Right renal pelvis (tissue), 4 donors: ENCODE results near the gene EPB41L4B. TPM values are rescaled to one million over a fixed set of nuclear protein-coding genes. Genes with fewer than 3 reads are reported as not detected.

ENCODE experiments used
- DNase-seq, 4 donors: peaks; one replicate each; pipeline ENCODE4 v3.0.0-alpha.2; 2013; ENCODE audit warnings: low read depth in 4 of 4, low spot score in 3 of 4, missing footprints in 1 of 4
- polyA plus RNA-seq, 4 donors: library from polyadenylated mRNA; unstranded; fragments of 120-200 nt; gene quantifications; one replicate each; pipeline ENCODE4 v1.2.1, GENCODE V29; 2013; ENCODE audit not compliant: insufficient read length in 4 of 4

Gene EPB41L4B
- polyA plus RNA-seq, 4 donors = 13.8 to 20.5 (median 16.7) TPM

DNA sequence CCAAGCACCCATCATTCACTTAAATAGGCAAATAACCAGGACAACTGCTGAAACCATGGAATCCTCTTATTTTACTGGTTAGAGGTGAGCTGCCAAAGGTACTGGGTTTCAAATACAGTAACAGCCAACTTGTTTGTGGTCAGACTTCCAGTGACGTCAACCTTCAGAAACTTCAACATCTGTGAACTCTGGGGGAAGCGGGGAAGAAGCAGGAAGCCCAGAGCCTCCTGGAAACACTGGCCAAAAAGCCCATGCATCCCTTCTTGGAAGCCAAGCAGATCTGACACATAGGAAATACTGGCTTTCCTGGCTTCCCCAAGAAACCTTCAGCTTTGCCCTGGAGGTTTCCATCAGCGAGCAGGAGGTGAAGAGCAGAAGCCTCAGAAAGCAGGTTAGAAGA is 148.9 kb downstream of the EPB41L4B start:
- no peak for DNase-seq

GRCh38 chr9:109168170-109168569 is 152.7 kb downstream of the EPB41L4B start:
- DNase-seq = no peak

- no peak for DNase-seq
Measured at GRCh38 chr9:109167716-109168115, 153.1 kb downstream of the EPB41L4B start.

DNA sequence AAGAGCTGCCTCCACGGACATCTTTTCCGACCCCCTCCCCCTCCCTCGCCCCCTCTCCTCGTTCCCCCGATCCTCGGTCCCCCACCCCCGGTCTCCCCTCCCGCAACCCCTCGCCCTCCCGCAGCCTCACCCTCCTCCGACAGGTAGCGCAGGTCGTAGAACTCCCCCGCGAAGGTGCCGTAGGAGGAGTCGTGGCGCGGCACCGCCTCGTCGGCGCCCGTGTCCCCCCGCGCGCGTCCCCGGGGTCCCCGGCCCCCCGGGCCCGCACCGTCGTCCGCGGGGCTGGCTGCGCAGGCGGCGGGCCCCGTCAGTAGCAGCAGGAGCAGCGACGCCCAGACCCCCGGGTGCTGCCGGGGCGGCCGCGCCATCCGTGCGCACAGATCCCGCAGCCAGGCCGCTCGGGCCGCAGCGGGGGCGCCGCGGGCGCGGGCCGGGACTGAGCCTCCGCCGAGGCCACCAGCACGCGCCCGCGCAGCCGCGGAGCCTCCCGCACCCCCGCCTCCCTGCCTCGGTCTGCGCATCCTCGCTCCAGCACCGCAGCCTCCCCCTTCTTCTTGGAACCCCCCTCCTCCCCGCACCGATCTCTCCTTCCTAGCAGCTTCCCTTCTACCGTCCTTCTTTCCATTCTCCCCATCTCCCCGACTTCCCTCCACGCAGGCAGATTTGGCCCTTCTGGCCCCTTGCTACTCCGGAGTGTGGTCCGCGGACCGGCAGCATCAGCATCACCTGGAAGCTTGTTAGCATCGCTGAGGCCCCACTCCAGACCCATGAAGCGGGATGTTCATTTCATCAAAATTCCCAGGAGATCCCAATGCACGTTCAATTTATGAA is 153.9 kb downstream of the EPB41L4B start, which contains the start of gene FRRS1L:
FRRS1L (minus strand) TSS at position 479 of the 831 bp plus-strand sequence; CDS start at position 368, 111 bp downstream.
- DNase-seq = peak in 1 of 4 donors; percentile 16

GRCh38 chr9:109166171-109166770 is 154.6 kb downstream of the EPB41L4B start:
- no peak for DNase-seq

DNA sequence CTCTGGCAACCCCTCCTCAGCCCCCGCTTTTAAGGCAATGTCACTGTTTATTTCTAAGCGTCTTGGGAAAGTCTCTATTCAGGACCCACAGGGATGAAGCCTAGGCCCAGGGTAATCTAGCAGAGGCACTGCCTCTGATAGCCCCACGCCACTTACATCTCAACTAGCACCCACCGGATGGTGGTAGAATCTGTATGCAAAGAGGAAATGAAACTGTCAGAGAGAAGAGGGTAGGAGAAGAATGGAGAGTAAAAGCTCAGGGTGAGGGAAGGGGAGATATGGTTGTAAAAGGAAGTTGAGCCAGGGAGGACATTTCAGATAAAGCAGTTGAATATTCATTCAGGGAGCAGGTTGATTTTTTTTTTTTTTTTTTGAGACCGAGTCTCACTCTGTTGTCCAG is 156.8 kb downstream of the EPB41L4B start:
- no peak for DNase-seq

DNA sequence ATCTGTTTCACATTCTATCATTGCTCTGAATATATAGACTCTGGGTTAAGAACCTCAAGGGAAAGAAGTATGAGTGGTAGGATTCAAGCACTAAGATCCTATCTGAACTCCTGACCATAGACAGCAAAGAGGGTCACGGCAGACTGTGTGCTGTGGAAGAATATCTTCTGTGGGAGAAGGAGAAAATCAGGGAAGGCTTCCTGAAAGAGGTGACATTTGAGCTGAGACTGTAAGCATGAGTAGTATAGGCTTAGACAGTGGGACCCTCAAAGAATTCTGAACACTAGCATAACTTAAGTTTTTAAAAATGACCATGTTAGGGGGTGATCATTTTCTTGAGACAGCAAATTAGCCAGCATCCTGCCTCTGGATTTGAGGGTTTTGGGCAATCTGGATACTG is 157.7 kb downstream of the EPB41L4B start:
- no peak for DNase-seq

- no peak for DNase-seq
Measured at GRCh38 chr9:109162677-109163076, 158.2 kb downstream of the EPB41L4B start.

DNA sequence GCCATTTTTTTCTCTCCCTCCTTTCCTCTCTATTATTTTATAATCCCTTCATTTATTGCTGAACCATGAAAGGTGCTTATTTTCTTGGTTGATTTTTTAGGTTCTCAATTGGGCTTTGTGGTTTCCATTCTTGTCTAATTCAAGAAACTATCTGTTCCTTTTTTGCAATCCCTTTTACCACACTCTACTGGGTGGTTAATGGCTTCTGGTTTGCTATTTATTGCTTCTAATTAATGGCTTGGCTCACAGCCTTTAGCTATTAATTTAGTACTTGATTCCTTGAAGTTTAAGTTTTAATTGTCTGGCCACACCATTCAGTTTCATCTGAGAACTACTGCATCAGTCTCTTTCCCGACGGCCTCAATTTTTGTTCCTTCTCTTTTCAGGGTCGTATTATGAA is 159.4 kb downstream of the EPB41L4B start:
- DNase-seq = no peak

- no peak for DNase-seq
Measured at GRCh38 chr9:109159583-109159982, 161.3 kb downstream of the EPB41L4B start.

DNA sequence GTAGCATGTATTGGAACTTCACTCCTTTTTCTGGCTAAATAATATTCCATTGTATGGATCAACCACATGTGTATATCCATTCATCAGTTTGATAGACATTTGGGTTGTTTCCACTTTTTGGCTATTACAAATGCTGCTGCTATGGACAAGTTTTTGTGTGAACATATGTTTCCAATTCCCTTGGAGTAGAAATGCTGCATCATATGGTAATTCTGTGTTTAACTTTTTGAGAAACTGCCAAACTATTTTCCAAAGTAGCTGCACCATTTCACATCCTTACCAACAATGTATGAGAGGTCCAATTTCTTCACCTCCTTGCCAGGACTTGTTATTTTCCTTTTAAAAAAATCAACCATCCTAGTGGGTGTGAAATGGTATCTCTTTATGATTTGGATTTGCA is 162.2 kb downstream of the EPB41L4B start:
- DNase-seq = no peak

GRCh38 chr9:109156708-109157107 is 164.2 kb downstream of the EPB41L4B start:
- DNase-seq = no peak

GRCh38 chr9:109150925-109151545 is 169.8 kb downstream of the EPB41L4B start:
- DNase-seq = no peak

- no peak for DNase-seq
Measured at GRCh38 chr9:109149722-109150121, 171.1 kb downstream of the EPB41L4B start.

DNA sequence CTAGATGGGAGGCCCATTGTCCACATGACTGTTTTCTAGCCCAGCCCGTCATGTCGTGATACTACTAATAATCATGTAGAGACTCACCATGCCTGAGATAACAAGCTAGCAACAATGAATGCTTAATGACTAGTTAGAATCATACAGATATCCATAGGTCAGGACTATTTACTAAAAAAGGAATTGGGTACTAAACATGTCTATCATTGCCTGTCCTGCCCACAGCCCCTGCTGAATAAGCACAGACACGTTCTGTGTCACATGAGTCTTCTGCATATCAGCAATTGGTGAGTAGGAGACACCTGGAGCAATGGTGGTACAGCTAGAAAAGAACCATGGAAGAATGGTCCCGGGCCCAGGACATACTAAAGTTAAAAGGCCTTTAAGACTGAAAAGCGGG is 171.8 kb downstream of the EPB41L4B start:
- no peak for DNase-seq

DNA sequence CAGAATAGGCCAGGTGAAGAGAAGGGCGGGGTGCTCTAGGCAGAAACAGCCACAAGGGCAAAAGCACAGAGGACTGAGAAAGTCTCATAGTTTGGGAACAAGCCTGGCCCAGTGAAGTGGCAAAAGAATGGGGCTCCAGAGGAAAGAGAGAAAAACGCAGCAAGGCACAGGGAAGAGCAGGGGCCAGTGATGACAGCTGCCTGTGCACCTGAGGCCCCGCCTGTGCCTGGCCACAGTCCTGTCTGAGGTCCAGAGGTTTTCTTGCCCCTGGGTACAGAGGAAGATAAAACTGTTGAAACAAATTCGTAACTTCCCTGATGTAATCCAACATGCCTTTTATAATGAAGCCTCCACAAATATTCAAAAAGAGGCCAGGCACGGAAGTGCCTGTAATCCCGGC is 175.8 kb downstream of the EPB41L4B start:
- no peak for DNase-seq

DNA sequence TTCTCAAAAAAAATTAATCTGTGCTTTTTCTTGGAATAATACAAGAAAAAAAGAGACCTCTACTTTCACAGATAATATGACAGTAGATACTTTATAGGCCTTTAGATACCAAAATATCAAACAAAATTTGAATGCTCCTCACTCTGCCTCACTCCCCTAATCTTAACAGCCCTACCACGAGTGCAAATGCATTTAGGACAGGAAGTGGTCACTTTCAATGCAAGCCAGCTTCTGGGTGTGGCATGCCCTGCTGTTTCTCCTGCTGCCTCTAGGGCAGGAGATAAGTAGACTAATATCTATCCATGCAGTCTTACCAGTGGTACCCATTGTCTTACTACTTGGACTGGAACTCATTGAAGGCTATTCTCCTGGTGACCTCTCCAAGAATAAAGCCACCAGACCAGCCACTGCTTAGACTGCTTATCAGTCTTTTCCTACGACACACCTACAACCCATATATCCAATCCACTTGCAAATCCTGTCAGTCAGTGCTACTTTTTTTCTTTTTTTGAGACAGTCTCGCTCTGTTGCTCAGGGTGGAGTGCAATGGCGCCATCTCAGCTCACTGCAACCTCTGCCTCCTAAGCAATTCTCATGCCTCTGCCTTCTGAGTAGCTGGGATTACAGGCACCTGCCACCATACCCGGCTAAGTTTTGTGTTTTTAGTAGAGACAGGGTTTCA is 176.8 kb downstream of the EPB41L4B start:
- no peak for DNase-seq

DNA sequence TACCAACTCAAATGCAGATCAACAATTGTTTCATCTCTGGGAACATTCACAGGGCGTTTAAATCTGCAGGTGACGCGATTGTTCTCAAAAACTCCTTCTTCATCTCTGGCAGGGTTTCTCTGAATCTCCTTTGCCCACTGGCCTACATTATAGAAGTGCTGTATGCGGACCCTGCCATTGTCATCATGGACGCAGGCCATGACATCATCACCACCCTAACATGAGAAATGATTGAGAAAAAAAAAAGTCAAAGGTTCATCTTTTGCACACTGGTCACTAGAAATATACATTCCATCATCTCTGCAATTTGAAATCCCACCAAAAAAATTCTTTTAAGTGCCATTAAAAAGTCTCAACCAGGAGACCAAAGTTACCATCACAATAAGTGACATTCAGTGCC is 179.5 kb downstream of the EPB41L4B start:
- DNase-seq = no peak

DNA sequence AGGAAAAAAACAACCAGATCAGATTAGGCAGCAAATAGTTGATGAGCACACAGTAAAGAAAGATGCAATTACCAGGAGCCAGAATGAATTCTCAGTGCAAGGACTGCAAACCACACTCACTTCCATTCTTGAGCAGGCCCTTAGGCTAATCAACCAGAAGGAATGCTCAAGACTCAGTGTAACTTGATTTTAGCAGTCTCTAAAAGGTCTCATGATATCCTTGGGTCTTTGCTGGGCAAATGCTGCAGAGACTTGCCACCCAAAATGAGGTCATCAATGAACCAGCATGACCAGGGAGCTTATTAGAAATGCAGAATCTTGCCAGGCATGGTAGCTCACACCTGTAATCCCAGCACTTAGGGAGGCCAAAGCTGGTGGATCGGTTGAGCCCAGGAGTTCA is 181.0 kb downstream of the EPB41L4B start:
- DNase-seq = no peak

DNA sequence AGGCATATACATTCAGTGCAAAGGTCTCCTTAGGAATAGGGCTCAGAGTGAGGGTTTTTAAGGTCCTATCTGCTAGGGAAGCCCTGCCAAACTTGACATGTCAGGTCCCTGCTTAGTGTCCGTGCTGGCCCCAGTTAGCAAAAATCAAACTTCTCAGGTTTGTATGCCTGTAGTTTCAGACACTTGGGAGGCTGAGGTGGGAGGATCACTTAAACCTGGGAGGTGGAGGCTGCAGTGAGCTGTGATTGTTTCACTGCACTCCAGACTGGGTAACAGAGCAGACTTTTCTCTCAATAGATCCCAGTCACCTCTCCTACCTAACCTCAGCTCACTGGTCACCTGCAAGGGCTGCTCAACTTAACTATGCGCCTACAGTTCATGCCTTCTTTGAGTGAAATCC is 182.4 kb downstream of the EPB41L4B start:
- DNase-seq = no peak

- DNase-seq = no peak
Measured at GRCh38 chr9:109134167-109134578, 186.7 kb downstream of the EPB41L4B start.
